Transverse colon (tissue), 4 donors: Measurements from ENCODE around the gene STEAP3.

ENCODE experiments used
- POLR2A ChIP-seq: fragments of 450-650 bp; IDR thresholded peaks from one replicate; pipeline ENCODE4 v1.6.1; 2016; ENCODE audit warnings: antibody characterized with exemption, mild to moderate bottlenecking, moderate library complexity
- POLR2AphosphoS5 ChIP-seq, 3 donors: sonication (generic); formaldehyde crosslinking; IDR thresholded peaks; one replicate each; pipeline ENCODE4 v1.6.1; 2016; ENCODE audit warnings: antibody characterized with exemption in 3 of 3
- TF ChIP-seq, protein P1 (sequence below), 5 experiments: fragments of 200-600 bp in 3 of 5; fragments of 450-650 bp in 2 of 5; sonication (generic) in 3 of 5; IDR thresholded peaks; 1 replicate in 2 of 5; 2 replicates in 3 of 5; pipeline ENCODE4 v1.5.1; 2016 to 2017; ENCODE audit warnings: antibody characterized with exemption in 5 of 5, inconsistent platforms in 3 of 5, mild to moderate bottlenecking in 2 of 5, moderate library complexity in 1 of 5

DNA sequence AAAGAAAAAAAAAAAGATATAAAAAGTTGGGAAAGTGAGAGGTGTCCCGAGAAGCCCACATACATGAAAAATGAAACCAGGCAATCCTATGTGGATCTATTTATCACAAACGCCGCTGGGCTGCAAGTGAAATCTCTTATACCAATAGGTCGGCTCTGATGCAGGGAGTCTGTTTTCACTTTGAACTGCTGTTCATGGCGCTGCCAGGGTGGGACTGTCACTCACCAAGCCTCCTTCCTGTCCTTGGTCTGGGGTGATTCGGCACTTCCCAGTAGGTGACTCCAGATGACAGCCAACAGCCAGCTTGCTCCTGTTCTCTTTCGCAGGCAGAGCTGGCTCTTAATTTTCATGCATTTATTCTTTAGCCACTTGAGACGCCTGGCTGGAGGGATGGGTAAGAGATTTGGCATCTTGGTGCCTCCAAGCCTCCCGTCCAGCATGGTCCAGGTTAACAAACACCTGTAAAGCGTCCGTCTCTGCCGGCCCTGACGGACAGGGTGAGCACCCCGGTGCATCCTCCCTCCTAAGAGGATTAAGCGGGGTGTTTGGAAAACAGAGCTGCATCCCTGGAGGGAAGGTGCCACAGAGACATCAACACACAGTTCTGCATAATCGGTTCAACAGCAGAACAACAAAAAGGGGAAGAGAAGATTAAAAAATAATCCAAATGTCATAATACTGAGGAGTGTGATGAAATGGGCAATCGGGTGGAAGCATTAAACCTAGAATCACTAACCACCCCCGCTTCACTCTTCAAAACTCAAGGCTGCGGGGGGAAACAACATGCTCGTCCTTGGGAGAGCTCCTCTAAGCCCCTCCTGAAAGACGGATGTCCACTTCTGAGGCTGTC, 58.7 kb downstream of the STEAP3 start:
- TF ChIP-seq, protein P1, sequence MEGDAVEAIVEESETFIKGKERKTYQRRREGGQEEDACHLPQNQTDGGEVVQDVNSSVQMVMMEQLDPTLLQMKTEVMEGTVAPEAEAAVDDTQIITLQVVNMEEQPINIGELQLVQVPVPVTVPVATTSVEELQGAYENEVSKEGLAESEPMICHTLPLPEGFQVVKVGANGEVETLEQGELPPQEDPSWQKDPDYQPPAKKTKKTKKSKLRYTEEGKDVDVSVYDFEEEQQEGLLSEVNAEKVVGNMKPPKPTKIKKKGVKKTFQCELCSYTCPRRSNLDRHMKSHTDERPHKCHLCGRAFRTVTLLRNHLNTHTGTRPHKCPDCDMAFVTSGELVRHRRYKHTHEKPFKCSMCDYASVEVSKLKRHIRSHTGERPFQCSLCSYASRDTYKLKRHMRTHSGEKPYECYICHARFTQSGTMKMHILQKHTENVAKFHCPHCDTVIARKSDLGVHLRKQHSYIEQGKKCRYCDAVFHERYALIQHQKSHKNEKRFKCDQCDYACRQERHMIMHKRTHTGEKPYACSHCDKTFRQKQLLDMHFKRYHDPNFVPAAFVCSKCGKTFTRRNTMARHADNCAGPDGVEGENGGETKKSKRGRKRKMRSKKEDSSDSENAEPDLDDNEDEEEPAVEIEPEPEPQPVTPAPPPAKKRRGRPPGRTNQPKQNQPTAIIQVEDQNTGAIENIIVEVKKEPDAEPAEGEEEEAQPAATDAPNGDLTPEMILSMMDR (IDR thresholded peaks at IDR 0.05), result no peak
- TF ChIP-seq POLR2A (no peak), POLR2AphosphoS5 (IDR thresholded peaks at IDR 0.05) (no peak)
